ENCODE results near the gene CDHR3. TPM values are rescaled to one million over a fixed set of nuclear protein-coding genes. Genes with fewer than 3 reads are reported as not detected.

The CDHR3 gene
- polyA plus RNA-seq, 1 experiment = 1.9 TPM

DNA sequence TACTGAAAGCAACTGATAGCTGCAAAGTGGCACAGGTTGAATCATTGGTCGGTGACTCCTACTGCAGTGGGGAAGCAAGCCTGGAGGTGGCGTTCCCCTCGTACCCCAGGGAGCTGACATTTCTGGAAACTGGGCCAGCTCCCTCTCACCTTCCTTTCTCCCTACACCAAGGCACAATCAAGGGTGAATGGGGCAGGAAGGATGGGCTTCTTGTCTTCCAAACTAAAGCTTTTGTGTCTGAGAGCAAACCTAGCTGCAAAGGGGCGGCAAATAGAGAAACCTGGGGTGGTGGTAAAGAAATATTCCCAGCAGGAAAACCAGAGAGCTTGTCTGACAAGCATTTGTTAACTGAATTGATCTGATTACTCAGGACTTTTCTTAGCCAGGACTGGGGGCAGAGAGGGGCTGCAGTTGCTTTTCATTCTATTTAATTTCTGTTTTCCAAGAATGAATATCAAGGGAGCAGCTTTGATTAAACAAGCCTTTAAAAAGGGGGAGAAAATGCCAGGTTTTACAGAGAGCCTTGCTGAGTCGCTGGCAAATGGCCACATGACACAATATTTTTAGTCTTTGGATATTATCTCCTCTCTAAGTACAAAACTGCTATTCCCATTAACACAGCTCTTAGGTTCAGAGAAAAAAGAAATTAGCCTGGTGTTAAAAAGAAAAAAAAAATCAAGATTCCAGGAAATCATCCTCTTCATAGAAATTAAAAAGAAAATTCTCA lies 27.8 kb downstream of the CDHR3 start:
- Histone ChIP-seq H3K27ac (ENCODE audit: low read depth, low read length) (no peak overlapping the region), H3K27me3 (ENCODE audit: control insufficient read depth, insufficient read depth, low read length) (peaks cover 46% of the 10 kb centered on the region), H3K4me3 (ENCODE audit: low read depth, low read length) (no peak overlapping the region), H3K9me3 (ENCODE audit: control insufficient read depth, insufficient read depth, low read length) (no peaks in the 10 kb centered on the region)
- ChIA-PET POLR2A (no interaction called here), CTCF (interaction anchor here (0.9 to 1.3 kb wide), 2 partner anchors 48 to 56 kb away, joined by 3 to 5 read pairs; no protein-coding TSS in a partner anchor)
- no peak for DNase-seq (ENCODE audit: low read depth, low spot score)
- TF ChIP-seq, protein P1, sequence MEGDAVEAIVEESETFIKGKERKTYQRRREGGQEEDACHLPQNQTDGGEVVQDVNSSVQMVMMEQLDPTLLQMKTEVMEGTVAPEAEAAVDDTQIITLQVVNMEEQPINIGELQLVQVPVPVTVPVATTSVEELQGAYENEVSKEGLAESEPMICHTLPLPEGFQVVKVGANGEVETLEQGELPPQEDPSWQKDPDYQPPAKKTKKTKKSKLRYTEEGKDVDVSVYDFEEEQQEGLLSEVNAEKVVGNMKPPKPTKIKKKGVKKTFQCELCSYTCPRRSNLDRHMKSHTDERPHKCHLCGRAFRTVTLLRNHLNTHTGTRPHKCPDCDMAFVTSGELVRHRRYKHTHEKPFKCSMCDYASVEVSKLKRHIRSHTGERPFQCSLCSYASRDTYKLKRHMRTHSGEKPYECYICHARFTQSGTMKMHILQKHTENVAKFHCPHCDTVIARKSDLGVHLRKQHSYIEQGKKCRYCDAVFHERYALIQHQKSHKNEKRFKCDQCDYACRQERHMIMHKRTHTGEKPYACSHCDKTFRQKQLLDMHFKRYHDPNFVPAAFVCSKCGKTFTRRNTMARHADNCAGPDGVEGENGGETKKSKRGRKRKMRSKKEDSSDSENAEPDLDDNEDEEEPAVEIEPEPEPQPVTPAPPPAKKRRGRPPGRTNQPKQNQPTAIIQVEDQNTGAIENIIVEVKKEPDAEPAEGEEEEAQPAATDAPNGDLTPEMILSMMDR (IDR thresholded peaks at IDR 0.05; ENCODE audit: low read depth, low read length) = 0 out of 2 replicates have a peak, but pooled peaks have one; percentile 9

DNA sequence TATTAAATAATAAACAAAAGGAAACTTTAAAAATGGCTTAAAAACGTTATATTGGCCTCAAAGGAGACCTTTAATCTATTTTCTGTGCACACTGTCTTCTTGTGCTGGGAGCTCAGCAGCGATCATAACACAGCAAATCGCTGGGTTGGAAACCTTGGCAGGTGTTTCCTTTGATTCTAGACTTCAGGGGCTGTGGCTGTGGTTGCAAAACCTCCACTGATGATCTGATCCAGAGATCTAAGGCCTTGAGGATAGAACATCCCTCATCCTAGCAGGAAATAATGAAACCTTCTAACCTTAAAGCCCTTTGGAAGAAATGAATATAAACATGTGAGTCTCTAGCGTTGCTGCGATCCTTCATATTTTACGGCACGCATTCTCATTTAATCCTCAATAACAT lies 29.8 kb downstream of the CDHR3 start:
- DNase-seq (ENCODE audit: low read depth, low spot score) = no peak
- ChIA-PET CTCF (interaction anchor here (1.0 to 2.1 kb wide), 2 partner anchors 11 to 16 kb away, joined by 3 to 8 read pairs; no protein-coding TSS in a partner anchor), POLR2A (no interaction called here)
- Histone ChIP-seq H3K27me3 (ENCODE audit: control insufficient read depth, insufficient read depth, low read length) (peaks cover 49% of the 10 kb centered on the region), H3K4me3 (ENCODE audit: low read depth, low read length) (no peak overlapping the region), H3K9me3 (ENCODE audit: control insufficient read depth, insufficient read depth, low read length) (no peaks in the 10 kb centered on the region), H3K27ac (ENCODE audit: low read depth, low read length) (no peak overlapping the region)
- TF ChIP-seq, protein P1 (IDR thresholded peaks at IDR 0.05; ENCODE audit: low read depth, low read length) = no peak

DNA sequence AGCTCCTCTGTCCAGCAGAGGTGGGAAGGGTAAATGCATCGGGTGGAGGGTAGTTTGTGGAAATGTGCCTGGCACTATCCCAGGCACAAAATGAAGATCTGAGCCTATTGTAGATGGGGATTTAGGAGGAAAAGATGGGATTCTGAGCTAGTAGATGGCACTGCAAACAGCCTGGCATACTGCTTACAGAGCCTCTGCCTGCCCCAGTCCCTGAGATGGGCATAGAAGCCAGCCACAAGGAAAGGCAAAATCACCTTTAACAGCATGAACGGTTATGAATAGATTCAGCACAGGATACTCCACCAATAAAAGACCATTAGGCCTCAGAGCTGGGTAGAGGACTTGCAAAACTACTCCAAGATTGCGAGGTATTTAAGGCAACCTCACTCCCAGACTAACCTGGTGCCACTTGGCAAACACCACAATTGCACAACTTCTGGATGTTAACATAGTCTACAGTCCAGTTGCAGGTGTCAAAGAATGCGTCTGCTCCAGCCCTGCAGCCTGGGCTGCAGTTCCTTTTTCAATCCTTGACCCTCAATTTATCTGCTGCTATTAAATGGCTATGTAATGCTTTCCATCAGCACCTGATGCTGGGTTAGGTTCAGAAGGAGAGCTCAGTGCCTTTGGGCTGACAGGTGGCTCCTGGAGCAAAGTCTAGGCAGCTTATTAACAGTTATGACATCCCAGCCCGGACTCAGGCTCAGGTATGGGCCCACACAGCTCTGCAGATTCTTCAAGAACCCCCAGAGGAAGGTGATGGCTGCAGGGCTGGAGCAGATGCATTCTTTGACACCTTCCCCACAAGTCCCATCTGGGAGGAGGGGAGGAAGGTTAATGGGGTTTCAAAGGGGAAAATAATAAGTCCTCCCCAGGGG lies 34.0 kb downstream of the CDHR3 start:
- H3K9me3 ChIP-seq (ENCODE audit: control insufficient read depth, insufficient read depth, low read length) = no peaks in the 10 kb centered on the region
- DNase-seq (ENCODE audit: low read depth, low spot score) = no peak
- POLR2A ChIA-PET = no interaction called here
- no peak overlapping the region for H3K4me3 ChIP-seq (ENCODE audit: low read depth, low read length)
- CTCF ChIA-PET = no interaction called here
- H3K27me3 ChIP-seq (ENCODE audit: control insufficient read depth, insufficient read depth, low read length) = peaks cover 50% of the 10 kb centered on the region
- TF ChIP-seq, protein P1 (IDR thresholded peaks at IDR 0.05; ENCODE audit: low read depth, low read length) = no peak
- no peak overlapping the region for H3K27ac ChIP-seq (ENCODE audit: low read depth, low read length)

DNA sequence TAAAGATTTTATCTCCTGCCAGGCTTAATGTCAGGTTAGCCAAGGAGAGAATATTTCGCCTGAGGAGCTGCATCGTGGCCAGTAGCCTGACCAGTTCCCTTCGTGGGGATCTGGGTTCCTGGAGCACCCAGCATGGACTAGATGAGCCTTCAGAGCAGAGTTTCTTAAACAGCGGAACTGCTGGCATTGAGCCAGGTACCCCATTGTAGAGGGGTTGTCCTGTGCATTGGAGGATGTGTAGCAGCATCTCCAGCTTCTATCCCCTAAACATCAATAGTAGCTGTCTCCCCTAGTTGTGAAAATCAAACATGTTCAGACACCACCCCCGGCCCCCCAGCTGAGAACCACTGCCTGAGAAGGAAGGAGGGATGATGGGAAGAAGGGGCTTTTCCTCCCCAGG lies 36.2 kb downstream of the CDHR3 start:
- DNase-seq (ENCODE audit: low read depth, low spot score) = no peak
- peaks cover 52% of the 10 kb centered on the region for H3K27me3 ChIP-seq (ENCODE audit: control insufficient read depth, insufficient read depth, low read length)
- H3K27ac ChIP-seq (ENCODE audit: low read depth, low read length) = no peak overlapping the region
- TF ChIP-seq, protein P1 (IDR thresholded peaks at IDR 0.05; ENCODE audit: low read depth, low read length) = no peak
- POLR2A ChIA-PET = no interaction called here
- no peak overlapping the region for H3K4me3 ChIP-seq (ENCODE audit: low read depth, low read length)
- no peaks in the 10 kb centered on the region for H3K9me3 ChIP-seq (ENCODE audit: control insufficient read depth, insufficient read depth, low read length)
- CTCF ChIA-PET = interaction anchor here (0.7 to 1.5 kb wide), 2 partner anchors 11 to 15 kb away, joined by 3 read pairs; no protein-coding TSS in a partner anchor

Data from AG04450 (cell line).